Muscle of leg (tissue), 11 donors: ENCODE measurements around the gene NT5DC4. TPM values are rescaled to one million over a fixed set of nuclear protein-coding genes. Genes with fewer than 3 reads are reported as not detected.

Source experiments
- DNase-seq: peaks from one replicate; pipeline ENCODE4 v3.0.0; 2013
- H3K27ac ChIP-seq: one replicate; pipeline ENCODE4 v1.5.1; 2013; ENCODE audit warnings: mild to moderate bottlenecking, low read length, control low read depth
- H3K27me3 ChIP-seq: one replicate; pipeline ENCODE4 v1.6.1; 2013; ENCODE audit warnings: low read length; ENCODE audit not compliant: control insufficient read depth, insufficient read depth
- H3K36me3 ChIP-seq: one replicate; pipeline ENCODE4 v1.6.1; 2013; ENCODE audit warnings: low read length; ENCODE audit not compliant: control insufficient read depth, insufficient read depth
- H3K4me1 ChIP-seq: one replicate; pipeline ENCODE4 v1.6.1; 2013; ENCODE audit warnings: low read length; ENCODE audit not compliant: control insufficient read depth, insufficient read depth
- H3K4me3 ChIP-seq: one replicate; pipeline ENCODE4 v1.5.1; 2013; ENCODE audit warnings: low read length, control low read depth
- H3K9me3 ChIP-seq: replicated peaks from 2 replicates; pipeline ENCODE4 v1.6.1; 2013; ENCODE audit warnings: low read depth, low read length; ENCODE audit not compliant: control insufficient read depth
- WGBS: methylation state at CpG from one replicate; pipeline ENCODE4 v1.1.5; 2013; ENCODE audit warnings: missing lambda C conversion rate; ENCODE audit not compliant: insufficient coverage; 5-methylcytosine and 5-hydroxymethylcytosine counted together
- polyA plus RNA-seq, 8 donors: library from polyadenylated mRNA; unstranded; fragments of 120-200 nt; gene quantifications; one replicate each; pipeline versions ENCODE4 v1.2.1 to v1.2.3, GENCODE V29; 2013; ENCODE audit warnings: inconsistent platforms in 1 of 8, low replicate concordance in 1 of 8; ENCODE audit not compliant: insufficient read length in 8 of 8, insufficient read depth in 1 of 8
- total RNA-seq: library from RNA; stranded (reverse); fragments of 120-200 nt; gene quantifications from one replicate; pipeline ENCODE4 v1.2.4, GENCODE V29; 2013

Gene NT5DC4
- total and polyA plus RNA-seq, 9 donors: 0.08 to 0.11 TPM; not detected in 7

DNA sequence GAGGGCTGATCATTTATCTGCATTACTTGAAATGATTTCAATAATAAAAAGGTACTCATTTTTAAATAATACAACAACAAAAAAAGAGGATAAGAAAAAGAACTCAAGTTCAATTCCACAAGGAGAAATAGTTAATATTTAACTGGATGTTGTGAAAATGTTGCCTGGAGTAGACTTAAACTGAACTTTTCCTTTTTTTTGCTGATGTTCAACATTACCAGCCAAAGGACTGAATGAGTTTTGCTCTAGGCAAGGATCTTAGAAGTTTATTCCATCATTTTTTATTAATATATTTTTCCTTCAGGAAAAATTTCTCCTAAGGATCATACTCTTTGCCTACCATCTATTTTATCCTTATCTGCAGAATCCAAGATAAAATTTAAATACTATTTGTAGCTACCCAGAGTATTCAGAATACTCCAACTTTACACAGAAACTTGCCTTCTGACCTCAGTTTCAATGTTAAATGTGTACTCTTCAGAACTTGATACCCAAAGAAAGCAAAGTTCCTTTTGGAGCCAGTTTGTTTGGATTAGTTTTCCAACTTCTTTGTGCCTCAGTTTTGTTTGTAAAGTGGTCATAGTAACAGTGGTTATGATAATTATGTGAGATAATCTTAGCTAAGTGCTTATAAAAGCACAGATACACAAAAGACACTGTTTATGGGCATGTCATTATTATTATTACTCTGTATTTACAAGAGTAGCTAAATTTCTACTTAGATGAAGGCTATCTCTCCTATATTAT lies 30.8 kb downstream of the NT5DC4 start:
- Histone ChIP-seq H3K4me1 (peaks cover 3% of the 10 kb centered on the region), H3K36me3 (peaks cover 23% of the 10 kb centered on the region), H3K27ac (no peak overlapping the region), H3K9me3 (no peaks in the 10 kb centered on the region), H3K27me3 (no peaks in the 10 kb centered on the region), H3K4me3 (no peak overlapping the region)
- DNase-seq: no peak

- H3K27me3 ChIP-seq: no peaks in the 10 kb centered on the region
- no peaks in the 10 kb centered on the region for H3K9me3 ChIP-seq
- H3K27ac ChIP-seq: no peak overlapping the region
- H3K36me3 ChIP-seq: peaks cover 26% of the 10 kb centered on the region
- H3K4me3 ChIP-seq: no peak overlapping the region
- peaks cover 3% of the 10 kb centered on the region for H3K4me1 ChIP-seq
- DNase-seq: no peak
- 97% methylated on average over 3 of the region's 4 CpGs for WGBS
Measured at GRCh38 chr2:112752667-112753066, 31.8 kb downstream of the NT5DC4 start.

DNA sequence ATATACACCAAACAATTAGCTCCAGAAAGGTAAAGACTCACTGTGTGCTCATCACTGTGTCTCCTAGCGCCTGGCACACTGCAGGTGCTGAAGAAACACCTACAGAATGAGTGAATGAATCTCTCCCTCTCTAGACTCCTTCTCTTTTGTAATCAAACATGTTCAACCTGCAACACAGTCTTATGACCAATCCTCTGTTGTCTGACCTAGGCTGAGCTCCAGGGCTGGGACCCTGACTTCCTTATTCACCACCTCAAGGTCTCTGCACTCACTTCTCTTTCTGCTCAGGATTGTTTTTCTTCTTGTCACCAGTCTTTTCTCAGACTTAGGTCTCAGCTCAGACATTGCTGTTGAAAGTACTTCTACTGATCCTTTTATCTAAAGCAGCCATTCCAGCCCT lies 33.7 kb downstream of the NT5DC4 start:
- WGBS: 88% methylated on average over 1 of the region's 1 CpG
- Histone ChIP-seq H3K9me3 (no peaks in the 10 kb centered on the region), H3K4me3 (no peak overlapping the region), H3K27me3 (no peaks in the 10 kb centered on the region), H3K4me1 (peaks cover 3% of the 10 kb centered on the region), H3K36me3 (peaks cover 26% of the 10 kb centered on the region), H3K27ac (no peak overlapping the region)
- DNase-seq: no peak

DNA sequence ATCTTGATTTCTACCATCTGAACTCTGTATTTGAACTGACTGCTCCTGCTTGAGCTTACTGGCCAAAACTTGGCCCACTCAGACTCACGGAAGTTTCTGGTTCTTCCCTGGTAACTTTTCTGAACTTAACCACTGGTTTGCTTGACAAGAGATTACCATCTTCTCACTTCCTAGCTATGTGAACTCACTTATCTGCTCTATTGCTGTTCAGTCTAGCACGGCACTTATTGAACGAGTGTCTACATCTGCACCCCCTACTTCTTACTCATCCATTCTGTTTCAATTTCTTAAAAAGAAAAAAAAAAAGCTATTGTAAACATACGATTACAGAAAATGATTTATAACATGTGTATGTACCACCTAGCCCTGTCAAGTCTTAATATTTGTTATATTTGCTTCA lies 34.6 kb downstream of the NT5DC4 start:
- Histone ChIP-seq H3K4me3 (no peak overlapping the region), H3K9me3 (no peaks in the 10 kb centered on the region), H3K27ac (no peak overlapping the region), H3K4me1 (no peaks in the 10 kb centered on the region), H3K27me3 (no peaks in the 10 kb centered on the region), H3K36me3 (peaks cover 22% of the 10 kb centered on the region)
- 93% methylated on average over 1 of the region's 4 CpGs for WGBS
- no peak for DNase-seq

DNA sequence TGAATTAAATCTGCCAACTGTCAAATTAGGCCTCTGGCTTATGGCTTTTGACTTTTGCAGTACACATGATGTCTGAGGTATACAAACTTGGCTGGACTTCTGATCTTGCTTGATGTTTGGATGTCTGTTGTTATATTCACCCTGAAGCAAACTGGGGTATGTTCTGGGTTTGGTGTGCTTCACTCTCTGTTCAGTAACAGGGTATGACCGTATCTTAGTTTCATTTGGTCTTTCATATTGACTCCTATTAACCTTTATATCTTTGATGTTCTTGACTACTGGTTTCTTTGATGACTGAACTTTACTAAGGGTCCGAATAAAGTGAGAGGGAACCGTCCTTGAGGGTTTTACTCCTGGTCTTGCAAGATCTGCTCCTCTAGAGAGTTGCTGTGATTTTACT lies 35.4 kb downstream of the NT5DC4 start:
- Histone ChIP-seq H3K27ac (no peak overlapping the region), H3K4me1 (no peaks in the 10 kb centered on the region), H3K4me3 (no peak overlapping the region), H3K9me3 (no peaks in the 10 kb centered on the region), H3K27me3 (no peaks in the 10 kb centered on the region), H3K36me3 (peaks cover 22% of the 10 kb centered on the region)
- WGBS: no CpG with 5 or more reads among the region's 3 CpGs
- DNase-seq: no peak

DNA sequence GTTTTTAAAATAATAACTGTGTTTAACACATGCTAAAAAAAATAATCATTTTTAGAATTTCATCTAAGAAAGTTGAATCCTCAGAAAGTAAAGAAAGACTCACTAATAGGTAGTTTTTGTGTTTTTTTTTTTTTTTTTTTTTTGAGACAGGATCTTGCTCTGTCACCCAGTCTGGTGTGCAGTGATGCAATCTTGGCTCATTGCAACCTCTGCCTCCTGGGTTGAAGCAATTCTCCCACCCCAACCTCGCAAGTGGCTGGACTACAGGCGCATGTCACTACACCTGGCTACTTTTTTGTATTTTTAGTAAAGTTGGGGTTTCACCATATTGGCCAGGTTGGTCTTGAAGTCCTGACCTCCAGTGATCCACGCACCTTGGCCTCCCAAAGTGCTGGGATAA lies 36.4 kb downstream of the NT5DC4 start:
- no peak for DNase-seq
- H3K27me3 ChIP-seq: no peaks in the 10 kb centered on the region
- H3K4me3 ChIP-seq: no peak overlapping the region
- H3K27ac ChIP-seq: no peak overlapping the region
- peaks cover 22% of the 10 kb centered on the region for H3K36me3 ChIP-seq
- H3K9me3 ChIP-seq: no peaks in the 10 kb centered on the region
- WGBS: no CpG with 5 or more reads among the region's 3 CpGs
- H3K4me1 ChIP-seq: no peaks in the 10 kb centered on the region

- Histone ChIP-seq H3K9me3 (no peaks in the 10 kb centered on the region), H3K27ac (no peak overlapping the region), H3K4me3 (no peak overlapping the region), H3K36me3 (peaks cover 16% of the 10 kb centered on the region), H3K4me1 (peaks cover 2% of the 10 kb centered on the region), H3K27me3 (no peaks in the 10 kb centered on the region)
- no CpG with 5 or more reads among the region's 2 CpGs for WGBS
- DNase-seq: no peak
Measured at GRCh38 chr2:112758711-112759110, 37.9 kb downstream of the NT5DC4 start.

DNA sequence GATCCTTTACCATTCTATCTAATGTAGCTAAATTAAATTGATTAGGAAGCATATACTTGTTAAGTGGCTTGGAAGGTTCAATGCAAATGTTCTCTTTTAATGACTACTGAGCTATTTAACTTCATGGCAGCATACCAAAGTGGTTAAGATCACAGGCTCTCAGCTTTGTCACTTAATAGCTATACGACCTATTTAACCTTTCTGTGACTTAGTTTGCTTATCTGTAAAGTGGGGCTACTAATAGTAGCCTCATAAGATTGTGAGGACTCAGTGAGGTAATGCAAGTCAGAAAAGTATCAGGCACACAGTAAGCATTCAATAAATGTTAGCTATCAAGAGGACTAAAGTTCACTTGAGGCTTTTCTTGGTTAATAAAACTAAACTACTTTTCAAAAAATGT lies 39.3 kb downstream of the NT5DC4 start:
- peaks cover 8% of the 10 kb centered on the region for H3K36me3 ChIP-seq
- no CpG with 5 or more reads among the region's 1 CpG for WGBS
- H3K9me3 ChIP-seq: no peaks in the 10 kb centered on the region
- H3K4me3 ChIP-seq: no peak overlapping the region
- H3K27ac ChIP-seq: no peak overlapping the region
- DNase-seq: no peak
- peaks cover 7% of the 10 kb centered on the region for H3K4me1 ChIP-seq
- H3K27me3 ChIP-seq: no peaks in the 10 kb centered on the region

DNA sequence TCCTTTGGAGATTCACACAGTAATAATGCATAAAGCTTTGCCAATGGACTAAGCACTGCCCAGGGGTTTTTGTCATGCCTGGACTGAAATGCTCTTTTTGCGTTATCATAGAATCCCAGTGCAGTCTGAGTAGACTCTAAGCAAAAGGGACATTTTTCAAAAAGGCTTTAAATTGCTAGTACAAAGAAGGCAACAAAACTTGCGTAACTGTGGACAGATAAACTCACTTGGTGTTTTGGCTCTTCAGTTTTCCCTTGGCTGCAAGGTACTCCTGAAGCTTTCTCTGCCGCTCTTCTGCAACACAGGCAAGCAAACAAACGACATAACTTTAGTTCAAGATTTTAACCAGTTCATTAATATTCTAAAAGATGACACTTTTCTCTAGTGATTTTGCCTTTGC lies 41.5 kb downstream of the NT5DC4 start:
- no peaks in the 10 kb centered on the region for H3K27me3 ChIP-seq
- peaks cover 8% of the 10 kb centered on the region for H3K4me1 ChIP-seq
- no peak overlapping the region for H3K27ac ChIP-seq
- no peak overlapping the region for H3K4me3 ChIP-seq
- H3K9me3 ChIP-seq: no peaks in the 10 kb centered on the region
- peaks cover 2% of the 10 kb centered on the region for H3K36me3 ChIP-seq
- DNase-seq: no peak
- WGBS: 92% methylated on average over 3 of the region's 4 CpGs

DNA sequence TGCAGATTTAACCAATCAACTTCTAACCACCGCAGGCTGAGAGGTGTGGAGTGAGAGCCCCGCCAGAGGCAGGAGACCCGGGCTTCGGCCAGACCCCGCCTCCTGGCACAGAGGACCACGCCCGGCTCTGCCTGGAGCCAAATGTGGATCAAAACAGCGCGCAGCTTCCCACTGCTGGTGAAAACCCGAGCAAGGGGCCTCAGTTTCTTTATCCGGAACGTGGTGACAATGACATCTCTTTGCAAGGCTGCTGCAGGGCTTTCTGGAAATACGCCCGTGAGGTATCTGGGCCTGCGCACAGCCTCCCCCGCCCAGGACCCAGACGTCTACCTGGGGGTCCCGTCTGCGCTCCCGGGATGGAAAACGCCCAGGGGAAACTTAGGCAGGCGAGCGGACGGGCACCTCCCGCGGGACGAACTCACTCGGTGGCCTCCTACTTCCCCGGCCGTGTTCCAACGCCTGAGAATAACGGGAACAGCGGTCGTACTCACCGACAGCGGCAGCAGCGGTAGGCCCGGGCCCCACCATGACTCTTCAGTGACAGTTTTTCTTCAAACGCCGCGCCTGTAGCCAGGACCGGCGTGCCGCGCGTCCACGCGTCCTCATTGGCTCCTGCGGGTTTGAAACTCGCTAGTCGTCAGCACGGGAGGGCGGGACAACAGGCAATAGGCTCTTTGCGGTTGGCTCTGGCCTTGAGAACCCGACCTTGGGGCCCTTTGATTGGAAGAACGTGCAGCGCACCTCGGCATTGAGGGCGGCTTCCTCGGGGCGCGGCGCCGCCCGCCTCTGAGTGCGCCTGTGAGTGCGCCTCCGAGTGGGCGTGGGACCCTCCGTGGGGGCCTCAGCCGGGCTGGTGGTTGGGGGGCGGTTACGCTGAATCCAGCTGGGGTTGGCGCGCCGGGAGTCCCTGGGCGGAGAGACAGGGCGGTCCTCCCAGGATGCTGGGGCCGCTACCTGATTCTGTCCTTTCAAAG lies 43.5 kb downstream of the NT5DC4 start, which contains the start of gene CKAP2L:
Gene CKAP2L, minus strand, starts transcription at position 539 of the 974 bp plus-strand sequence. Its CDS starts 11 bp downstream, at position 528.
- H3K27ac ChIP-seq: peak within 1 kb of the TSS; percentile 47
- WGBS: under 1% methylated on average over 77 of the region's 79 CpGs

More for the DNA sequence above, 43.5 kb downstream of the NT5DC4 start, which contains the start of gene CKAP2L:
- no peaks in the 10 kb centered on the region for H3K9me3 ChIP-seq
- H3K27me3 ChIP-seq: no peaks in the 10 kb centered on the region
- H3K4me1 ChIP-seq: peaks cover 8% of the 10 kb centered on the region
- no peaks in the 10 kb centered on the region for H3K36me3 ChIP-seq
- H3K4me3 ChIP-seq: peak within 1 kb of the TSS; percentile 85
- peak; percentile 99 for DNase-seq
